Sigmoid colon (tissue), 3 donors: Measurements from ENCODE around the gene SLC5A5.

ENCODE experiments used
- POLR2A ChIP-seq, 2 donors: fragments of 450-650 bp; IDR thresholded peaks; one replicate each; pipeline ENCODE4 v1.6.1; 2016; ENCODE audit warnings: antibody characterized with exemption in 2 of 2, mild to moderate bottlenecking in 2 of 2, moderate library complexity in 2 of 2
- TF ChIP-seq, protein P1 (sequence below), 4 experiments: fragments of 450-650 bp in 3 of 4; fragments of 200-600 bp in 1 of 4; IDR thresholded peaks; one replicate each; pipeline ENCODE4 v1.5.1; 2016 to 2019; ENCODE audit warnings: antibody characterized with exemption in 4 of 4, mild to moderate bottlenecking in 3 of 4, moderate library complexity in 2 of 4

DNA sequence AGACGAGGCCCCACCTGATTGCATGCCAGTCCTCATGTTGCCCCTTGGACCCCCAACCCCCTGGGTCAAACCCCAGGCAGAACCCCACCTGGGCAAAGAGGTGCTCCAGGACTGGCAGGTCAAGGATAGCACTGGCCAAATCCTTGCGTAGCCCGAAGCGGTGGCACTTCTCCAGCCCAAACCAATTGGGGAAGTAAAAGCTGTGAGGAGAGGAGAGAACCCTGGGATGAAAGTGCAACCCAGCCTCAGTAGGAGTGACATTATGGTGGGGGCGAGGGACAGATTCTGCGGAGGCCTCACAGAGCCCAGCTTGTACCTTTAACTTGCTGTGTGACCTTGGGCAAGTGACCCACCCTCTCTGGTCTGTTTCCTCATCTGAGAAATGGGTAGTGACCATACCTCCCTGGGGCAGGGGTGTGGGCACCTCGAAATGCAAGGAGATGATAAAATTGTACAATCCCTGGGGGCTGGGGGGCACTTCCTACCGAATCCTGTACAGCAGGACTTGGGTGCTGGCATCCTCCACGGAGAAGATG is 28.4 kb upstream of the SLC5A5 start:
- no peak for TF ChIP-seq POLR2A (IDR thresholded peaks at IDR 0.05)
- TF ChIP-seq, protein P1, sequence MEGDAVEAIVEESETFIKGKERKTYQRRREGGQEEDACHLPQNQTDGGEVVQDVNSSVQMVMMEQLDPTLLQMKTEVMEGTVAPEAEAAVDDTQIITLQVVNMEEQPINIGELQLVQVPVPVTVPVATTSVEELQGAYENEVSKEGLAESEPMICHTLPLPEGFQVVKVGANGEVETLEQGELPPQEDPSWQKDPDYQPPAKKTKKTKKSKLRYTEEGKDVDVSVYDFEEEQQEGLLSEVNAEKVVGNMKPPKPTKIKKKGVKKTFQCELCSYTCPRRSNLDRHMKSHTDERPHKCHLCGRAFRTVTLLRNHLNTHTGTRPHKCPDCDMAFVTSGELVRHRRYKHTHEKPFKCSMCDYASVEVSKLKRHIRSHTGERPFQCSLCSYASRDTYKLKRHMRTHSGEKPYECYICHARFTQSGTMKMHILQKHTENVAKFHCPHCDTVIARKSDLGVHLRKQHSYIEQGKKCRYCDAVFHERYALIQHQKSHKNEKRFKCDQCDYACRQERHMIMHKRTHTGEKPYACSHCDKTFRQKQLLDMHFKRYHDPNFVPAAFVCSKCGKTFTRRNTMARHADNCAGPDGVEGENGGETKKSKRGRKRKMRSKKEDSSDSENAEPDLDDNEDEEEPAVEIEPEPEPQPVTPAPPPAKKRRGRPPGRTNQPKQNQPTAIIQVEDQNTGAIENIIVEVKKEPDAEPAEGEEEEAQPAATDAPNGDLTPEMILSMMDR (IDR thresholded peaks at IDR 0.05), result no peak
